Measurements from ENCODE around the gene CDK2AP2.

GRCh38 chr11:67551127-67551526, 43.2 kb upstream of the CDK2AP2 start:
- TF ChIP-seq CTCF (IDR thresholded peaks at IDR 0.05) (no peak), POLR2A (IDR thresholded peaks at IDR 0.05) (no peak)

Data from suprapubic skin (tissue), 3 donors.